Measurements from ENCODE around the gene VGF.

Gene VGF

GRCh38 chr7:101189109-101189508 is 23.7 kb upstream of the VGF start:
- no peaks in the 10 kb centered on the region for H3K27me3 ChIP-seq (ENCODE audit: insufficient read depth, poor library complexity, severe bottlenecking)

GRCh38 chr7:101186844-101187428 is 21.6 kb upstream of the VGF start:
- peaks cover 3% of the 10 kb centered on the region for H3K27me3 ChIP-seq (ENCODE audit: insufficient read depth, poor library complexity, severe bottlenecking)
- peak overlapping the region; percentile 4; the same call in 1 of the 2 replicates for H3K27ac ChIP-seq (replicated peaks)
- TF ChIP-seq SPI1 (IDR thresholded peaks at IDR 0.05; ENCODE audit: borderline replicate concordance, low read depth) (peak; percentile 70), CTCF (IDR thresholded peaks at IDR 0.05; ENCODE audit: insufficient read depth, low read length) (no peak), REST (IDR thresholded peaks at IDR 0.05; ENCODE audit: insufficient replicate concordance, low read depth) (no peak)
- no peak overlapping the region for H3K4me3 ChIP-seq (replicated peaks; ENCODE audit: insufficient read depth, low read length)
- DNase-seq (ENCODE audit: low read depth in 1 of 2, low spot score in 1 of 2): peak; percentile 71 to 81

More at GRCh38 chr7:101189109-101189508, 23.7 kb upstream of the VGF start:
- no peak for DNase-seq (ENCODE audit: low read depth in 1 of 2, low spot score in 1 of 2)
- TF ChIP-seq GABPA (IDR thresholded peaks at IDR 0.05; ENCODE audit: low read depth) (no peak), SPI1 (IDR thresholded peaks at IDR 0.05; ENCODE audit: borderline replicate concordance, low read depth) (no peak), REST (IDR thresholded peaks at IDR 0.05; ENCODE audit: insufficient replicate concordance, low read depth) (no peak), CTCF (IDR thresholded peaks at IDR 0.05; ENCODE audit: insufficient read depth, low read length) (no peak)
- Histone ChIP-seq H3K27ac (replicated peaks) (no peak overlapping the region), H3K4me3 (replicated peaks; ENCODE audit: insufficient read depth, low read length) (no peak overlapping the region)

- TF ChIP-seq GABPA (IDR thresholded peaks at IDR 0.05; ENCODE audit: low read depth) (no peak), SPI1 (IDR thresholded peaks at IDR 0.05; ENCODE audit: borderline replicate concordance, low read depth) (no peak), REST (IDR thresholded peaks at IDR 0.05; ENCODE audit: insufficient replicate concordance, low read depth) (no peak), POLR2AphosphoS5 (IDR thresholded peaks at IDR 0.05; ENCODE audit: low read depth) (no peak), CTCF (IDR thresholded peaks at IDR 0.05; ENCODE audit: insufficient read depth, low read length) (no peak)
These were observed 20.8 kb upstream of the VGF start for GRCh38 chr7:101186194-101186593.

More at GRCh38 chr7:101186194-101186593, 20.8 kb upstream of the VGF start:
- Histone ChIP-seq H3K27me3 (ENCODE audit: insufficient read depth, poor library complexity, severe bottlenecking) (peaks cover 7% of the 10 kb centered on the region), H3K27ac (replicated peaks) (no peak overlapping the region), H3K4me3 (replicated peaks; ENCODE audit: insufficient read depth, low read length) (no peak overlapping the region)
- no peak for DNase-seq (ENCODE audit: low read depth in 1 of 2, low spot score in 1 of 2)
